Measurements from ENCODE around the gene PUDP.
A peak's percentile ranks its signal among the peaks of the same experiment; 100 is the strongest.
"Not testable (repeated sequence)": the region's sequence is repeated elsewhere in the genome, so short reads cannot be mapped to it uniquely, and the experiment has no call there.

PUDP gene

GRCh38 chrX:7147978-7148854 is at the start of gene PUDP:
Gene PUDP, minus strand, starts transcription at chrX:7148153. Its CDS starts 40 bp downstream, at chrX:7148113.
- peak; percentile 81 to 82 for DNase-seq

- DNase-seq: no peak
These were observed 46.7 kb upstream of the PUDP start for GRCh38 chrX:7194606-7195005.

DNA sequence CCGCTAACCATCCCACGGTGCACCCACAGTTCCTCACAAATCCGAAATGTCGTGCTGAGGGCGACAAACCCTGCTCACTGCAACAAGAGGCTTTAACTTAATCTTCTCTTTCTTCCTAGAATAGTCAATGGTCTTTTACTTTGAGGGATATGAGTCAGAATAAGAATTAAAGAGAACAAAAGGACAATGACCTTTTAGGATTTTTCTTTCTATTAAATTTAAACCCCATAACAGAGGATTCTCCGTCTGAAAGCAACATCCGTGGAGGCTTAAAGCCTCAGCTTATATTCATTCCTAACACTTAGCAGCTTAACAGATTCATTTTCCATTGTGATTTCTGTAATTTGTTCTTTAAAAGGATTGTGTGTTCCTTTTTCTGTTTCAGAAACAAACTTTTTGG is 44.9 kb upstream of the PUDP start:
- DNase-seq: no peak

DNA sequence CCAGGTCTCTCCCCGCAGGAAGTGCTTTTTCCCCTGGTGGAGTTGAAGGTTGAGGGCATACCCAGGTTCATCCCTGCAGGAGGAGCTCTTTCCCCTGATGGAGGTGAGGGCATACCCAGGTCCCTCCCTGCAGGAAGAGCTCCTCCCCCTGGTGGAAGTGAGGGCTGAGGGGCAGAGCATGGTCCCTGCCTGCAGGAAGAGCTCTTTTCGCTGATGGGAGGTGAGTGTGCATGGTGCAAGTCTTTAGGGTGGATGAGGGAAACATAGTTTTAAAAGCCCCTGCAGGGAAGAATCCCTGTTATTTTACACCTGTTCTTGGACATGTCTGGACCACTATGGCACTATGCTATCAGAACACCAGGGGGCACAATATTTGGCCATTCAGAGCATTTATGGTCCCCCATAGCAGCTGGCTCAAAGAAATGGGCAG is 43.7 kb upstream of the PUDP start:
- no peak for DNase-seq

- DNase-seq: no peak
These were observed 42.2 kb upstream of the PUDP start for GRCh38 chrX:7190157-7190556.

DNA sequence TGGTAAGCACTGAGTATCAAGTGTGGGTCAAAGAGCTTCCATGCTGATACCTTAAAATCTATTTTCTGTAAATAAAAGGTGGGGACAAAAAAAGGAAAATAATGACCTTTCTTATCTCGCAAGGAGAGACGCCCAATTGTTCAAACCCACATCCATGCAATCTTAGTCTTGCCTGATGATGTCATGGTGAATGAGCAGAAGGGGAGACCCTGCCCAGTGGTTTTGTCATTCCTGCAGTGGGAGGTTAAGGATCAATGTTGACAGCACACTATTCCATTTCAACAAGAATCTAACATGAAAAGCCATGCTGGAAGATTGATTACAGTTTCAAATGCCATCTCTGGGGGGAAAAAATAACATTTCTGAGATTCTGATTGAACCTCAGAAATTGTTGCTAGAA is 40.7 kb upstream of the PUDP start:
- no peak for DNase-seq

DNA sequence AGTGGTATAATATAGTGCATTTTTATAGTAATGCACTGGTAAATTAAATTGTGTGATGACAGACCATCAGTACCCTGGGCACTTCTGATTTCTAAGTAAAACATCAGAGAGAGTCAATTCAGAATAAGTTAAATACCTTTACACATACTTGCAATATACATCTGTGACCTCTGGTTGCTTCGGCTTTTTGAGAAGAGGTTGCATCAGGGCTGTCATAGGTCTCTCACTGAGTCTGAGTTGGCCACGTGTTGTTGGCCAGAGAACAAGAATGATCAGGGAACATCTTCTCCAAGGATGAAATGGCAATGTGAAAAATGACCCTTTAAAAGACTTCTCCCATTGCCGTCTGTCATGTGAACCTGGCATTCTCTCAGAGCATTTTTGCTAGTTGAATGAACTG is 36.9 kb upstream of the PUDP start:
- DNase-seq: no peak

GRCh38 chrX:7179446-7179845 is 31.5 kb upstream of the PUDP start:
- DNase-seq: no peak

DNA sequence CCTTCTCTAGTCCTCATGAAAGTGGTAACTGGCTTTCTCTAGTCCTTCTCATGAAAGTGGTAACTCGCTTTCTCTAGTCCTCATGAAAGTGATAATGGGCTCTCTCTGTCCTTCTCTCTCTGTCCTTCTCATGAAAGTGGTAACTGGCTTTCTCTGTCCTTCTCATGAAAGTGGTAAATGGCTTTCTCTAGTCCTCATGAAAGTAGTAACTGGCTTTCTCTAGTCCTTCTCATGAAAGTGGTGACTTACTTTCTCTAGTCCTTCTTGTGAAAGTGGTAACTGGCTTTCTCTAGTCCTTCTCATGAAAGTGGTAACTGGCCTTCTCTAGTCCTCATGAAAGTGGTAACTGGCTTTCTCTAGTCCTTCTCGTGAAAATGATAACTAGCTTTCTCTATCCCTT is 30.9 kb upstream of the PUDP start:
- DNase-seq: not testable (repeated sequence)

GRCh38 chrX:7170898-7171297 is 22.9 kb upstream of the PUDP start:
- DNase-seq: peak; percentile 9 to 10

- DNase-seq: no peak
These were observed 21.7 kb upstream of the PUDP start for GRCh38 chrX:7169627-7170026.

DNA sequence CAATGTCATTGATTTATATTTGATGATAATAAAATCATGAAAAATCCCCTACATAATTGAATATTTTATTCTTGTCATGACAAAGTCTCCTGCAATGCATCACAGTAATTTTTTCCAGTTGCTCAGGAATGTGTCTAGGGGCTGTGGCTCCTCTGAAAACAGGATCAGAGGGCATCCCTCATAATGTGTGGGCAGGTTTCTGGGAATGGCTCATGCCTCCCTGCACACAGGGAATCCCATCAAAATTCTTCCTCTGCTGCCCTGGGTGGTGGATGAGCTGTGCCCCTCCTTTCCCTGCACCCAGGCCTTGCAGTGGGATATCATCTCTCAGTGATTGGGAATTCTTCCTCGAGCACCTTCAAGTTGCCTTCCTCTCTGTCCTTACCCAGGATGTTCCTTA is 20.4 kb upstream of the PUDP start:
- DNase-seq: no peak

DNA sequence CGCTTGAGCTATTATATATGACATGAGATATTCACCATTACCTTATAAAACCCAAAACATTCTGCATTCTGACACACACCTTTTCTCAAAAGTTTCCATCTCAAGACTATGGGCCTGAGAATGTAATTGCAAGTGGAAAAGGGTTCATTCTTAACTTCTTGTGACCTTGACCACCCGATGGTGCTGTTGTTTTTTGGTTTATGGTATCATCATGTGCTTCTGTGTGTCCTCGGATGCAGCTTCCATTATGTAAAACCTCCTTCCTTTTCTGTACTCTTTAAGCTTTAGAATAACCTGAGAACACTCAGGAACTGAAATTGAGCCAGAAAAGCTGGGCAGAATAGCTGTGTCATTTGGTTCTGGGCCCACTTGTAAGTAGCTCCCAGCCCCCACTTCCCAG is 16.2 kb upstream of the PUDP start:
- DNase-seq: no peak

- DNase-seq: no peak
These were observed 15.3 kb upstream of the PUDP start for GRCh38 chrX:7163146-7163677.

GRCh38 chrX:7159149-7159861 is 11.4 kb upstream of the PUDP start:
- DNase-seq: no peak

DNA sequence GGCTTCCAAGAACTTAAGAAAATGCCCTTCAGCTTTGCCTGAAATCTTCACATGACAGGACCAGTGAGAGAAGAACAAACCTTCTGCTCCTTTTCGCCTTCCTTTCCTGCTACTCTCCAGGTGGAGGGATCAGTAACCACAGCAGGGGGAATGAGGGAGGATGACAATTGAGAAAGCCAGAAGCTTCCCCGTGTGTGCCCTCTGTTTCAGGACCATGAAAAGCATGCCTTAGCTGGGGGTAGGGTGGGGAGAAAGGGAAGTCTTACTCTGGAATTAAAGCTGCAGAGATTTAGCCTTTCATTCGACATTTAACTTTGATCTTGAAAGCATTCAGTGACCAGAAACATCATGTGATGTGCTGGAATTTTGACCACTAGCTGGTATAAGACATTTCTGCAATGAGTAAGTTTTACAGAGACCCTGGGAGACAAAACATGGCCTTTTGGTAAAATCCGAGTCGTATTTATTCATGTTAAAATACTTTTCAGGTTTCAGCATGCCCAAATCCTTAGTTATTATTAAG is 10.6 kb upstream of the PUDP start:
- no peak for DNase-seq

- no peak for DNase-seq
These were observed 8.9 kb upstream of the PUDP start for GRCh38 chrX:7156879-7157278.

DNA sequence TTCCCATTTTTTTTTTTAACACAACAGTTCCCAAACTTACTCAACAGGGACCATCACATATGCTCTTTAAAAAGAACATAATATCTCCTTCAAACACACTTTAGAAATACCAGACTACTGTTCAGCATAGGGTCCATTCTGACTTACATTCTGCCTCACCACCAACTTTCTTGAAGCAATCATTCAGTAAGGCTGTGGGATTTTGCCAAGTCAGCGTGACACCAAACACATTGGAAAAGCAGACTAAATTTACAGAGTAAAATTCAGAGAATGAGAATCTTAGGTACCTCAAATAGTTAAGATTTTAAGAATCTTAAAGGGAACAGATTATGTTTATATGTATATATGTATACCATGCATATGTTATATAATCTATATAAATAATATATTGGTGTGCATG is 7.2 kb upstream of the PUDP start:
- DNase-seq: no peak

DNA sequence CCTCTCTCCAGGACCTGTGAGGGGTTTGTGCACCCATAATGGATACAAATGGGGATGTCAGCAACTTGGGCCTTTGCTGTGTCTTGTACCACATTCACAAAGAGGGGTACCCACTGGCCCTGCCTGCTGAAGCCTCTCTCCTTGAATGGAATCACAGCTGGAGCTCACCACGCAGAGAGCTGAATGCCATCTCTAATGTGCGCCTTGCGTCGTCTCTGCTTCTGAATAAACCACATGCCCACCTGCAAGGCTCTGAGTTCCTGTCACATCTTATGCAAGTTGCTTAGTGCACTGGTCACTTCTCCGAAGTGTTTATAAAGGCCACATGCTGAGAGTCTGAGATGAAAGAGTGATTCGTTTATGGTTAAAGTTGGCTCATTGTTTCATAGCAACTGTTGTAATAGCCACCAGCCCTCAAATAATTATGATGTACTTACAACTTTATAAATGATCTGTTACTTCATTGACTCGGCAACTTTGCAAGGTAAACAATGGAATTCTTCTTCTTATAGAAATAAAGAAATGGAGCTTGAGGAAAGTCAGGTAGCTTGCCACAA is 6.2 kb upstream of the PUDP start:
- no peak for DNase-seq

GRCh38 chrX:7153231-7153630 is 5.3 kb upstream of the PUDP start:
- no peak for DNase-seq

- no peak for DNase-seq
These were observed 1.5 kb upstream of the PUDP start for GRCh38 chrX:7149411-7149810.

DNA sequence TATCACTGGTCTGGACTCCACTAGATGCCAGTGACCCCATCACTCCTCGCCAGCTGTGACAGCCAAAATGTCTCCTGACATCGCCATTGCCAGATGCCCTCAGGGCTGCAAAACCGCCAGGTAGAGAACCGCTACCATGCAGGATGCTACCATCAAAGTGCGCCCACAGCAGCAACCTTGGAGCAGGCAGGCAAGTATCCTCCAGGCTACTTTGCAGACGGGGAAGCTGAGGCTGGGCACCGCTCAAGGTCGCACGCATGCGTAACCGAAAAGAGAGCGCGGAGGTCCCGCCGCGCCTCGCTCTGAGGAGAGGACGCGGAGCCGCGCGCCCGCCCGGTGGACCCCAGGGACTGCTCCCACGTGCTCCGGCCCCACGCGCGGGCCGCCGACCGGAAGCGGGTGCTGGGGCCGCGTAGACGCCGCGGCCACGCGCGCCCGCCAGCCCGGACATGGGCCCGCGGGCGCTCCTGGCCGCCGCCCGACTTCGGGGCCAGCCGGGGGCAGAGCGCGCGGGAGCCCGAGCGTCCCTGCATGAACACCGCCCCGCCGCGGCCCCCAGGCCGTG is 458 bp downstream of the PUDP start, which contains the start of gene STS:
Gene STS (plus strand): TSS at position 300 of the 565 bp plus-strand sequence. CDS start 105,488 bp downstream, outside the sequence.
- peak; percentile 23 to 38 for DNase-seq
